SK-N-SH treated with all-trans-retinoic acid at 6 μM for 48 hours (cell line): Measurements from ENCODE around the gene SMYD4.

Experiments used
- ARNTL ChIP-seq: fragments of 450-650 bp; formaldehyde crosslinking; IDR thresholded peaks from 2 replicates; pipeline ENCODE4 v1.5.0; 2020; ENCODE audit warnings: low read depth, mild to moderate bottlenecking, moderate library complexity, borderline replicate concordance
- GLIS3 ChIP-seq: fragments of 250-450 bp; sonication (Bioruptor Pico); IDR thresholded peaks from 2 replicates; pipeline ENCODE4 v1.5.0; 2020; ENCODE audit warnings: mild to moderate bottlenecking, moderate library complexity
- OSR1 ChIP-seq: fragments of 250-450 bp; sonication (Bioruptor Pico); IDR thresholded peaks from 2 replicates; pipeline ENCODE4 v1.8.0; 2022; ENCODE audit warnings: moderate library complexity, mild to moderate bottlenecking, inconsistent platforms
- POU6F1 ChIP-seq: fragments of 250-450 bp; sonication (Bioruptor Pico); IDR thresholded peaks from 2 replicates; pipeline ENCODE4 v1.8.0; 2021; ENCODE audit warnings: low read depth, mild to moderate bottlenecking, moderate library complexity, borderline replicate concordance
- PPARA ChIP-seq: fragments of 250-450 bp; sonication (Bioruptor Pico); IDR thresholded peaks from 2 replicates; pipeline ENCODE4 v1.5.0; 2020; ENCODE audit warnings: mild to moderate bottlenecking, borderline replicate concordance
- SNAI2 ChIP-seq: fragments of 250-450 bp; sonication (Bioruptor Pico); IDR thresholded peaks from 2 replicates; pipeline ENCODE4 v1.5.0; 2020; ENCODE audit warnings: mild to moderate bottlenecking, moderate library complexity
- TCF4 ChIP-seq: fragments of 250-450 bp; sonication (Bioruptor Pico); IDR thresholded peaks from 2 replicates; pipeline ENCODE4 v1.8.0; 2021; ENCODE audit warnings: mild to moderate bottlenecking, moderate library complexity, borderline replicate concordance
- ZFP3 ChIP-seq: fragments of 250-450 bp; sonication (Bioruptor Pico); IDR thresholded peaks from 2 replicates; pipeline ENCODE4 v1.5.0; 2020; ENCODE audit warnings: mild to moderate bottlenecking, moderate library complexity
- ZFP30 ChIP-seq: fragments of 450-650 bp; formaldehyde crosslinking; IDR thresholded peaks from 2 replicates; pipeline ENCODE4 v1.5.0; 2022; ENCODE audit warnings: mild to moderate bottlenecking, moderate library complexity
- ZNF565 ChIP-seq: fragments of 450-650 bp; formaldehyde crosslinking; conservative IDR thresholded peaks from 2 replicates; pipeline ENCODE4 v1.5.0; 2020; ENCODE audit warnings: low read depth, mild to moderate bottlenecking, moderate library complexity
- TF ChIP-seq, protein P1 (sequence below): fragments of 250-450 bp; sonication (Bioruptor Pico); IDR thresholded peaks from 2 replicates; pipeline ENCODE4 v1.5.1; 2020; ENCODE audit warnings: low read depth, mild to moderate bottlenecking, moderate library complexity
- TF ChIP-seq, protein P2 (sequence below): fragments of 250-450 bp; sonication (Bioruptor Pico); IDR thresholded peaks from 2 replicates; pipeline ENCODE4 v1.5.0; 2020; ENCODE audit warnings: mild to moderate bottlenecking, moderate library complexity
- TF ChIP-seq, protein P3 (sequence below): fragments of 250-450 bp; sonication (Bioruptor Pico); IDR thresholded peaks from 2 replicates; pipeline ENCODE4 v1.8.0; 2020; ENCODE audit warnings: mild to moderate bottlenecking, moderate library complexity, borderline replicate concordance

- TF ChIP-seq PPARA (CRISPR knock-in tag) (no peak), ARNTL (CRISPR knock-in tag) (no peak), POU6F1 (no peak), SNAI2 (CRISPR knock-in tag) (no peak), ZNF565 (CRISPR knock-in tag) (no peak), ZFP30 (no peak), GLIS3 (CRISPR knock-in tag) (no peak), ZFP3 (CRISPR knock-in tag) (no peak), TCF4 (no peak), OSR1 (CRISPR knock-in tag) (no peak)
- TF ChIP-seq, protein P1, sequence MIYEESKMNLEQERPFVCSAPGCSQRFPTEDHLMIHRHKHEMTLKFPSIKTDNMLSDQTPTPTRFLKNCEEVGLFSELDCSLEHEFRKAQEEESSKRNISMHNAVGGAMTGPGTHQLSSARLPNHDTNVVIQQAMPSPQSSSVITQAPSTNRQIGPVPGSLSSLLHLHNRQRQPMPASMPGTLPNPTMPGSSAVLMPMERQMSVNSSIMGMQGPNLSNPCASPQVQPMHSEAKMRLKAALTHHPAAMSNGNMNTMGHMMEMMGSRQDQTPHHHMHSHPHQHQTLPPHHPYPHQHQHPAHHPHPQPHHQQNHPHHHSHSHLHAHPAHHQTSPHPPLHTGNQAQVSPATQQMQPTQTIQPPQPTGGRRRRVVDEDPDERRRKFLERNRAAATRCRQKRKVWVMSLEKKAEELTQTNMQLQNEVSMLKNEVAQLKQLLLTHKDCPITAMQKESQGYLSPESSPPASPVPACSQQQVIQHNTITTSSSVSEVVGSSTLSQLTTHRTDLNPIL (CRISPR knock-in tag) = no peak
- TF ChIP-seq, protein P2, sequence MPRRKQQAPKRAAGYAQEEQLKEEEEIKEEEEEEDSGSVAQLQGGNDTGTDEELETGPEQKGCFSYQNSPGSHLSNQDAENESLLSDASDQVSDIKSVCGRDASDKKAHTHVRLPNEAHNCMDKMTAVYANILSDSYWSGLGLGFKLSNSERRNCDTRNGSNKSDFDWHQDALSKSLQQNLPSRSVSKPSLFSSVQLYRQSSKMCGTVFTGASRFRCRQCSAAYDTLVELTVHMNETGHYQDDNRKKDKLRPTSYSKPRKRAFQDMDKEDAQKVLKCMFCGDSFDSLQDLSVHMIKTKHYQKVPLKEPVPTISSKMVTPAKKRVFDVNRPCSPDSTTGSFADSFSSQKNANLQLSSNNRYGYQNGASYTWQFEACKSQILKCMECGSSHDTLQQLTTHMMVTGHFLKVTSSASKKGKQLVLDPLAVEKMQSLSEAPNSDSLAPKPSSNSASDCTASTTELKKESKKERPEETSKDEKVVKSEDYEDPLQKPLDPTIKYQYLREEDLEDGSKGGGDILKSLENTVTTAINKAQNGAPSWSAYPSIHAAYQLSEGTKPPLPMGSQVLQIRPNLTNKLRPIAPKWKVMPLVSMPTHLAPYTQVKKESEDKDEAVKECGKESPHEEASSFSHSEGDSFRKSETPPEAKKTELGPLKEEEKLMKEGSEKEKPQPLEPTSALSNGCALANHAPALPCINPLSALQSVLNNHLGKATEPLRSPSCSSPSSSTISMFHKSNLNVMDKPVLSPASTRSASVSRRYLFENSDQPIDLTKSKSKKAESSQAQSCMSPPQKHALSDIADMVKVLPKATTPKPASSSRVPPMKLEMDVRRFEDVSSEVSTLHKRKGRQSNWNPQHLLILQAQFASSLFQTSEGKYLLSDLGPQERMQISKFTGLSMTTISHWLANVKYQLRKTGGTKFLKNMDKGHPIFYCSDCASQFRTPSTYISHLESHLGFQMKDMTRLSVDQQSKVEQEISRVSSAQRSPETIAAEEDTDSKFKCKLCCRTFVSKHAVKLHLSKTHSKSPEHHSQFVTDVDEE (CRISPR knock-in tag) = no peak
- TF ChIP-seq, protein P3, sequence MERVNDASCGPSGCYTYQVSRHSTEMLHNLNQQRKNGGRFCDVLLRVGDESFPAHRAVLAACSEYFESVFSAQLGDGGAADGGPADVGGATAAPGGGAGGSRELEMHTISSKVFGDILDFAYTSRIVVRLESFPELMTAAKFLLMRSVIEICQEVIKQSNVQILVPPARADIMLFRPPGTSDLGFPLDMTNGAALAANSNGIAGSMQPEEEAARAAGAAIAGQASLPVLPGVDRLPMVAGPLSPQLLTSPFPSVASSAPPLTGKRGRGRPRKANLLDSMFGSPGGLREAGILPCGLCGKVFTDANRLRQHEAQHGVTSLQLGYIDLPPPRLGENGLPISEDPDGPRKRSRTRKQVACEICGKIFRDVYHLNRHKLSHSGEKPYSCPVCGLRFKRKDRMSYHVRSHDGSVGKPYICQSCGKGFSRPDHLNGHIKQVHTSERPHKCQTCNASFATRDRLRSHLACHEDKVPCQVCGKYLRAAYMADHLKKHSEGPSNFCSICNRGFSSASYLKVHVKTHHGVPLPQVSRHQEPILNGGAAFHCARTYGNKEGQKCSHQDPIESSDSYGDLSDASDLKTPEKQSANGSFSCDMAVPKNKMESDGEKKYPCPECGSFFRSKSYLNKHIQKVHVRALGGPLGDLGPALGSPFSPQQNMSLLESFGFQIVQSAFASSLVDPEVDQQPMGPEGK (CRISPR knock-in tag) = no peak
Measured at GRCh38 chr17:1729966-1730325, 99.8 kb downstream of the SMYD4 start.
